RPMI8226 (cell line): ENCODE data around the gene PRODH.
"Not testable (repeated sequence)": the region's sequence is repeated elsewhere in the genome, so short reads cannot be mapped to it uniquely, and the experiment has no call there.

Experiments used
- DNase-seq: peaks from one replicate; pipeline ENCODE4 v3.0.0-alpha.2; 2015

Gene PRODH

GRCh38 chr22:18896037-18896657, 39.9 kb downstream of the PRODH start:
- DNase-seq: not testable (repeated sequence)

- DNase-seq: not testable (repeated sequence)
These were observed 42.3 kb downstream of the PRODH start for GRCh38 chr22:18893775-18894174.

GRCh38 chr22:18890510-18891192, 45.4 kb downstream of the PRODH start:
- DNase-seq: not testable (repeated sequence)

- no peak for DNase-seq
These were observed 48.0 kb downstream of the PRODH start for GRCh38 chr22:18888115-18888514.

GRCh38 chr22:18884465-18884864, 51.6 kb downstream of the PRODH start:
- not testable (repeated sequence) for DNase-seq

GRCh38 chr22:18881260-18881659, 54.8 kb downstream of the PRODH start:
- peak; percentile 19 for DNase-seq
